H9 (cell line): Measurements from ENCODE around the gene PDE4C. TPM values are rescaled to one million over a fixed set of nuclear protein-coding genes. Genes with fewer than 3 reads are reported as not detected.

Experiments used
- DNase-seq: peaks from one replicate; pipeline ENCODE4 v3.0.0-alpha.2; 2017
- H2AFZ ChIP-seq: one replicate; pipeline ENCODE4 v1.6.1; 2013; ENCODE audit warnings: mild to moderate bottlenecking, low read length, control low read depth, moderate library complexity
- H2AK5ac ChIP-seq: 2 replicates; pipeline ENCODE4 v1.6.1; 2013; ENCODE audit warnings: low read length, control low read depth, mixed read lengths; ENCODE audit not compliant: insufficient read length
- H2BK120ac ChIP-seq: one replicate; pipeline ENCODE4 v1.6.1; 2013; ENCODE audit warnings: low read depth, mild to moderate bottlenecking, low read length, control low read depth, inconsistent platforms; ENCODE audit not compliant: poor library complexity, severe bottlenecking
- H2BK12ac ChIP-seq: 2 replicates; pipeline ENCODE4 v1.6.1; 2013; ENCODE audit warnings: low read length, control low read depth, mixed read lengths, low read depth; ENCODE audit not compliant: insufficient read length
- H2BK15ac ChIP-seq: 2 replicates; pipeline ENCODE4 v1.6.1; 2013; ENCODE audit warnings: low read depth, low read length, control low read depth
- H2BK20ac ChIP-seq: one replicate; pipeline ENCODE4 v1.6.1; 2013; ENCODE audit warnings: low read depth, mild to moderate bottlenecking, low read length, control low read depth, inconsistent platforms; ENCODE audit not compliant: poor library complexity, severe bottlenecking
- H2BK5ac ChIP-seq: 2 replicates; pipeline ENCODE4 v1.6.1; 2013; ENCODE audit warnings: low read length, control low read depth, mixed read lengths; ENCODE audit not compliant: insufficient read length
- H3K14ac ChIP-seq: 2 replicates; pipeline ENCODE4 v1.6.1; 2013; ENCODE audit warnings: low read length, control low read depth; ENCODE audit not compliant: insufficient read depth
- H3K18ac ChIP-seq: 2 replicates; pipeline ENCODE4 v1.6.1; 2013; ENCODE audit warnings: low read depth, mild to moderate bottlenecking, mixed read lengths, low read length, control low read depth; ENCODE audit not compliant: insufficient read length
- H3K23ac ChIP-seq: 2 replicates; pipeline ENCODE4 v1.6.1; 2013; ENCODE audit warnings: low read length, control low read depth, mixed read lengths, low read depth; ENCODE audit not compliant: insufficient read length
- H3K23me2 ChIP-seq: 2 replicates; pipeline ENCODE4 v1.6.1; 2013; ENCODE audit warnings: low read depth, mild to moderate bottlenecking, mixed read lengths, low read length, control low read depth; ENCODE audit not compliant: insufficient read length, poor library complexity, severe bottlenecking
- H3K27ac ChIP-seq: 2 replicates; pipeline ENCODE4 v1.5.1; 2013; ENCODE audit warnings: low read length, control low read depth, mixed read lengths, low read depth; ENCODE audit not compliant: insufficient read length
- H3K27me3 ChIP-seq: 2 replicates; pipeline ENCODE4 v1.6.1; 2013; ENCODE audit warnings: low read length, control low read depth, inconsistent platforms; ENCODE audit not compliant: insufficient read depth
- H3K4ac ChIP-seq: 2 replicates; pipeline ENCODE4 v1.6.1; 2013; ENCODE audit warnings: low read depth, mild to moderate bottlenecking, control low read depth, inconsistent platforms, low read length, moderate library complexity
- H3K4me1 ChIP-seq: 2 replicates; pipeline ENCODE4 v1.6.1; 2013; ENCODE audit warnings: low read length, control low read depth, inconsistent platforms; ENCODE audit not compliant: insufficient read depth
- H3K4me2 ChIP-seq: 2 replicates; pipeline ENCODE4 v1.6.1; 2013; ENCODE audit warnings: low read length, control low read depth, mixed read lengths; ENCODE audit not compliant: insufficient read length, insufficient read depth
- H3K56ac ChIP-seq: 2 replicates; pipeline ENCODE4 v1.6.1; 2013; ENCODE audit warnings: low read depth, mild to moderate bottlenecking, mixed read lengths, low read length, control low read depth; ENCODE audit not compliant: insufficient read length
- H3K79me1 ChIP-seq: 2 replicates; pipeline ENCODE4 v1.6.1; 2013; ENCODE audit warnings: low read depth, mild to moderate bottlenecking, moderate library complexity, low read length, control low read depth, inconsistent platforms; ENCODE audit not compliant: insufficient read depth, poor library complexity, severe bottlenecking
- H3K79me2 ChIP-seq: 2 replicates; pipeline ENCODE4 v1.6.1; 2013; ENCODE audit warnings: low read length, control low read depth, inconsistent platforms; ENCODE audit not compliant: insufficient read depth
- H3K9ac ChIP-seq: 2 replicates; pipeline ENCODE4 v1.6.1; 2013; ENCODE audit warnings: low read length, control low read depth, mixed read lengths; ENCODE audit not compliant: insufficient read length; ENCODE audit errors: extremely low read depth
- H3K9me3 ChIP-seq: one replicate; pipeline ENCODE4 v1.6.1; 2013; ENCODE audit warnings: low read depth, low read length, inconsistent platforms; ENCODE audit not compliant: control insufficient read depth
- H3T11ph ChIP-seq: one replicate; pipeline ENCODE4 v1.6.1; 2013; ENCODE audit warnings: mild to moderate bottlenecking, low read length, control low read depth, inconsistent platforms
- H4K20me1 ChIP-seq: one replicate; pipeline ENCODE4 v1.6.1; 2013; ENCODE audit not compliant: control insufficient read depth, insufficient read length, insufficient read depth
- H4K5ac ChIP-seq: 2 replicates; pipeline ENCODE4 v1.6.1; 2013; ENCODE audit warnings: low read depth, mild to moderate bottlenecking, mixed read lengths, low read length, control low read depth; ENCODE audit not compliant: insufficient read length
- H4K8ac ChIP-seq: replicated peaks from 2 replicates; pipeline ENCODE4 v1.6.1; 2013; ENCODE audit warnings: low read length, control low read depth, mixed read lengths, low read depth; ENCODE audit not compliant: insufficient read length
- H4K91ac ChIP-seq: 2 replicates; pipeline ENCODE4 v1.6.1; 2013; ENCODE audit warnings: low read depth, mild to moderate bottlenecking, moderate library complexity, mixed read lengths, low read length, control low read depth; ENCODE audit not compliant: insufficient read length
- H3K27ac Mint-ChIP-seq, 3 experiments: 2 replicates in 2 of 3; 3 replicates in 1 of 3; pipeline ENCODE4 v1.8.0; 2020 to 2021; ENCODE audit warnings: mixed read lengths in 3 of 3, mild to moderate bottlenecking in 1 of 3, moderate library complexity in 1 of 3
- H3K27me3 Mint-ChIP-seq: 2 replicates; pipeline ENCODE4 v1.8.0; 2021; ENCODE audit warnings: low read depth, mild to moderate bottlenecking, moderate library complexity, mixed read lengths
- H3K36me3 Mint-ChIP-seq, 3 experiments: 2 replicates in 2 of 3; 3 replicates in 1 of 3; pipeline ENCODE4 v1.8.0; 2020 to 2021; ENCODE audit warnings: low read depth in 3 of 3, mixed read lengths in 3 of 3; ENCODE audit not compliant: insufficient read depth in 1 of 3
- H3K4me1 Mint-ChIP-seq, 2 experiments: 2 replicates each; pipeline ENCODE4 v1.8.0; 2020; ENCODE audit warnings: mixed read lengths in 2 of 2
- H3K4me3 Mint-ChIP-seq, 2 experiments: 2 replicates in 1 of 2; 3 replicates in 1 of 2; pipeline ENCODE4 v1.8.0; 2020 to 2021; ENCODE audit warnings: mild to moderate bottlenecking in 2 of 2, mixed read lengths in 2 of 2, moderate library complexity in 1 of 2
- H3K9me3 Mint-ChIP-seq, 2 experiments: 2 replicates in 1 of 2; 3 replicates in 1 of 2; pipeline ENCODE4 v1.8.0; 2020; ENCODE audit warnings: mild to moderate bottlenecking in 2 of 2, mixed read lengths in 2 of 2, moderate library complexity in 1 of 2
- WGBS: extraction: QIAGEN DNeasy Blood & Tissue Kit; methylation state at CpG from one replicate; pipeline ENCODE4 v1.1.7; 2013; ENCODE audit warnings: missing lambda C conversion rate, low lambda C conversion rate, mixed read lengths; ENCODE audit not compliant: insufficient read length; ENCODE audit errors: extremely low coverage; 5-methylcytosine and 5-hydroxymethylcytosine counted together
- total RNA-seq: library from RNA; stranded (reverse); gene quantifications from 2 replicates; pipeline ENCODE4 v1.2.1, GENCODE V29; 2021
- TF ChIP-seq, protein P1 (sequence below): fragments of 200-600 bp; sonication (generic); conservative IDR thresholded peaks from 3 replicates; pipeline ENCODE4 v1.8.0; 2021; ENCODE audit warnings: antibody characterized with exemption, mild to moderate bottlenecking

PDE4C gene
- total RNA-seq, 1 experiment from 2014 or later: 1.8 TPM

DNA sequence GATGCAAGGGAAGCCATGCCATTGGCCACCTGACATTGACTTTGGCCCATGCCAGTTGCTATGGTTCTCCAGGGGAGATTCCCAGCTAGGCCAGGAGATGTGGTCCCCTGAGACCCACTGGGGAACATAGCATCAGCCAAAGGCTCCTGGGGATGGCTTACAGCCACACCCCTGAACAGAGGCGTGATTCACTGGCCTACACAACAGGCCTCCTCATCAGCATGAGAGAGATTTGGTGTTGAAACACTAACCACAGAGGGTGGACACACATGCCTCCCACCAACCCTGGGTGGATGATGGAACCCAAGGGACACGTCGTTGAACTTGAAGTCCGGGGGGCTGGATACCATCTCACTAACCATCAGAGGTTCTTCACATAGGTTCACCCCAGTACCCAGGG, 33.7 kb upstream of the PDE4C start:
- Histone ChIP-seq H3K4me2 (no peak overlapping the region), H2BK20ac (no peak overlapping the region), H3K9ac (no peak overlapping the region), H3T11ph (no peak overlapping the region), H2BK5ac (no peak overlapping the region), H4K20me1 (peaks cover 2% of the 10 kb centered on the region), H3K14ac (no peak overlapping the region), H3K4ac (no peak overlapping the region), H3K23me2 (peaks cover 2% of the 10 kb centered on the region), H4K5ac (no peak overlapping the region), H3K23ac (no peak overlapping the region), H3K4me1 (no peaks in the 10 kb centered on the region), H2BK12ac (no peak overlapping the region), H3K27me3 (no peaks in the 10 kb centered on the region), H3K79me1 (no peaks in the 10 kb centered on the region), H3K27ac (no peak overlapping the region), H2AFZ (no peak overlapping the region), H3K9me3 (no peaks in the 10 kb centered on the region), H3K56ac (no peak overlapping the region), H4K91ac (no peak overlapping the region), H2BK120ac (no peak overlapping the region), H3K79me2 (no peaks in the 10 kb centered on the region), H3K18ac (no peak overlapping the region), H2AK5ac (no peak overlapping the region), H2BK15ac (no peak overlapping the region), H4K8ac (no peak overlapping the region)
- DNase-seq: no peak
- Mint-ChIP-seq H3K27ac (no peak overlapping the region), H3K27me3 (peaks cover 14% of the 10 kb centered on the region), H3K36me3 (no peaks in the 10 kb centered on the region), H3K4me3 (no peak overlapping the region), H3K4me1 (peaks cover 5 to 6% of the 10 kb centered on the region in 2 experiments), H3K9me3 (no peaks in the 10 kb centered on the region; a peak in 2 of 5 replicates)
- no CpG with 5 or more reads among the region's 4 CpGs for WGBS
- TF ChIP-seq, protein P1, sequence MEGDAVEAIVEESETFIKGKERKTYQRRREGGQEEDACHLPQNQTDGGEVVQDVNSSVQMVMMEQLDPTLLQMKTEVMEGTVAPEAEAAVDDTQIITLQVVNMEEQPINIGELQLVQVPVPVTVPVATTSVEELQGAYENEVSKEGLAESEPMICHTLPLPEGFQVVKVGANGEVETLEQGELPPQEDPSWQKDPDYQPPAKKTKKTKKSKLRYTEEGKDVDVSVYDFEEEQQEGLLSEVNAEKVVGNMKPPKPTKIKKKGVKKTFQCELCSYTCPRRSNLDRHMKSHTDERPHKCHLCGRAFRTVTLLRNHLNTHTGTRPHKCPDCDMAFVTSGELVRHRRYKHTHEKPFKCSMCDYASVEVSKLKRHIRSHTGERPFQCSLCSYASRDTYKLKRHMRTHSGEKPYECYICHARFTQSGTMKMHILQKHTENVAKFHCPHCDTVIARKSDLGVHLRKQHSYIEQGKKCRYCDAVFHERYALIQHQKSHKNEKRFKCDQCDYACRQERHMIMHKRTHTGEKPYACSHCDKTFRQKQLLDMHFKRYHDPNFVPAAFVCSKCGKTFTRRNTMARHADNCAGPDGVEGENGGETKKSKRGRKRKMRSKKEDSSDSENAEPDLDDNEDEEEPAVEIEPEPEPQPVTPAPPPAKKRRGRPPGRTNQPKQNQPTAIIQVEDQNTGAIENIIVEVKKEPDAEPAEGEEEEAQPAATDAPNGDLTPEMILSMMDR: no peak
